Right atrium auricular region (tissue), 2 donors: Measurements from ENCODE around the gene TRIP12. TPM values are rescaled to one million over a fixed set of nuclear protein-coding genes. Genes with fewer than 3 reads are reported as not detected.

Experiments used
- DNase-seq: peaks from one replicate; pipeline ENCODE4 v3.0.0-alpha.2; 2019; ENCODE audit warnings: low spot score
- H3K27ac ChIP-seq, 2 donors: fragments of 200-600 bp; sonication (generic); 1 replicate in 1 of 2; 2 replicates in 1 of 2; pipeline ENCODE4 v1.5.1; 2016 to 2019
- H3K27me3 ChIP-seq, 2 donors: fragments of 200-600 bp; sonication (generic); one replicate each; pipeline versions ENCODE4 v1.5.1 to v1.6.0; 2017 to 2019
- H3K36me3 ChIP-seq: fragments of 200-600 bp; sonication (generic); one replicate; pipeline ENCODE4 v1.5.1; 2016
- H3K4me1 ChIP-seq, 2 donors: fragments of 200-600 bp; sonication (generic); one replicate each; pipeline versions ENCODE4 v1.5.1 to v1.6.0; 2017 to 2019
- H3K4me3 ChIP-seq, 2 donors: fragments of 200-600 bp; sonication (generic); 1 replicate in 1 of 2; 2 replicates in 1 of 2; pipeline ENCODE4 v1.5.1; 2017 to 2019; ENCODE audit warnings: mild to moderate bottlenecking in 1 of 2, moderate library complexity in 1 of 2
- H3K9me3 ChIP-seq, 2 donors: fragments of 200-600 bp; sonication (generic); one replicate each; pipeline ENCODE4 v1.5.1; 2019
- CTCF ChIP-seq, 2 donors: fragments of 200-600 bp; sonication (generic); IDR thresholded peaks; one replicate each; pipeline ENCODE4 v1.5.1; 2019; ENCODE audit warnings: antibody characterized with exemption in 2 of 2
- total RNA-seq, 2 donors: library from RNA; depleted of rRNA; stranded (reverse); fragments of >200 nt; gene quantifications; one replicate each; pipeline ENCODE4 v1.1.0, GENCODE V29; 2016

The TRIP12 gene
- total RNA-seq, 2 donors from 2014 or later, result 94.8 to 107 TPM

DNA sequence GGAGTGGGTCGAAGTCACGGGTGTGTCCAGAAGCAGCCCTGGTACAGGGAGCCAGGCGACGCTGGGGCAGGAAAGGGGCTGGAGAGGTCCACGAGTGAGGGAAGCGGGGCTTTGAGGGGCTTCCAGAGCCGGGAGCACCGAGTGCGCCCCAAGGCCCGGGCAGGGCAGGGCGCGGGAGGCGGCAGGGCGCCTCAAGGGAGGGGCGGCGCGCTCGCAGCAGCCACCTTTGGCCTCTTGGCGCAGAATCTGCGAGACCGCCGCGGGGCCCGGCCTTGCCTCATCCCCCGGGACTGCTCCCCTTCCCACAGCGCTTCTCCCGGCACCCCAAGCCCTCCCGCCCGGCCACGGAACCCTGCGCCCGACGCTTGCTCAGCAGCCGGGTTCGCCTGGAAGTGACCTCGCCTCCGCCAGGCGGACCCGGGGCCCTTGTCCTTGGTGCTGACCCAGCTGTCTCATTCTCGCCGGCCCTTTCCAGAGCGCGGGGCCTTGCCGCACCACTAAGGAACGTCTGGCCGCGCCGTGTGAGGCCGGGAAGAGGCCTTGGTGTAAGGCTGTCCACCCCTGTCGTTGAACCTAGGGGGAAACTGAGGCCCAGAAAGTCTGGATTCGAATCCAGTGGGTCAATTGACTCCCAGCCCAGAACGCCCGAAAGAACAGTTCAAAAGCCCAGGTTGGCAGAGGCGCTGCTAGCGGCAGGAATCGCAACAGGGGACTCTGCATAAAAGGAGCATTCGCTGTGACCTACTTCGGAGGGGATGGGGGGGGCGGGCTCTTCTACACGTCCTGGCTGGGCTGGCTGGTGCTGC is 206.9 kb downstream of the TRIP12 start:
- H3K4me3 ChIP-seq, result peak overlapping the region; percentile 47 to 53
- peaks cover 0 to 23% of the 10 kb centered on the region in 2 donors for H3K4me1 ChIP-seq
- peak overlapping the region; percentile 53 to 67 for H3K27ac ChIP-seq
- H3K9me3 ChIP-seq, result no peaks in the 10 kb centered on the region
- TF ChIP-seq CTCF (IDR thresholded peaks at IDR 0.05), result no peak
- no peaks in the 10 kb centered on the region for H3K36me3 ChIP-seq
- no peak for DNase-seq
- peaks cover 0 to 11% of the 10 kb centered on the region in 2 donors for H3K27me3 ChIP-seq

DNA sequence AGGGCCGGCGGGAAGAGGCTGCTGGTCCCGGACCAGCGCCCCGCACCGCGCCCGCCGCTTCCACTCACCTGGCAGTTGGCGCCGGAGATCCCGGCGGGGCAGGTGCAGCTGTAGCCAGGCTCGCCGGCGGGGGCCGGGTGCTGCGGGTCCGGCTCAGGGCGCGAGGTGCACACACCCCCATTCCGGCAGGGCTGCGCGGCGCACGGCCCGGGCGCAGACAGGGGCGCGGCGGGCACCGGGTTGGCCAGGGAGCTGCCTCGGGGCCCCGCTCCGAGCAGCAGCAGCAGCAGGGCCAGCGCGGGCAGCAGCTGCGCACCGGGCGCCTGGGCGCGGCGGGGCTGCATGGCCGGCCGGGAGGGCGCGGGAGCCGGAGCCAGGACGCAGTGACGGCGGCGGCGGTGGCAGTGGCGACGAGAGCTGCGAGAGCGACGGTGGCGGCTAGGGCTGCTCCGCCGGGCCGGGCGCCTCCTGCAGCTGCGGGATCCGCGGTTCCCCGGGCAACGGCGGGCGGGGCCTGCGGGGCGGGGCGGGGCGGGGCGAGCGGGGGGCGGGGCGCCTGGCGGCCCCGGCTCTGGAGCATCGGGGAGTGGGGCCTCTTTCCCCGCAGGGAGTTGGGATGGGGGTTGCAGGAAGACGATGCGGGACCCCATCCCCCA is 207.6 kb downstream of the TRIP12 start, which contains the start of gene DNER:
Gene DNER (minus strand): TSS at position 476 of the 656 bp plus-strand sequence. CDS start 132 bp downstream, at position 344.
- no peak for DNase-seq
- H3K4me1 ChIP-seq, result peaks cover 0 to 23% of the 10 kb centered on the region in 2 donors
- no peak for TF ChIP-seq CTCF (IDR thresholded peaks at IDR 0.05)
- no peaks in the 10 kb centered on the region for H3K9me3 ChIP-seq
- peak within 1 kb of the TSS; percentile 47 to 53 for H3K4me3 ChIP-seq
- peak within 1 kb of the TSS; percentile 53 to 70 for H3K27ac ChIP-seq
- H3K36me3 ChIP-seq, result no peaks in the 10 kb centered on the region
- peaks cover 0 to 11% of the 10 kb centered on the region in 2 donors for H3K27me3 ChIP-seq

Other genes starting within 250 kb of the TRIP12 start
- 10 to 100 TPM; 17.6 to 28.4 TPM for gene DNER, start 207.5 kb downstream of the TRIP12 start, total RNA-seq
- gene FBXO36, start 494 bp upstream of the TRIP12 start, total RNA-seq, result 1 to 10 TPM in 1 of 2 donors, under 1 TPM in 1; 0.98 to 1.3 TPM
- 1 to 10 TPM; 2.3 to 3.4 TPM for gene SLC16A14, start 146.9 kb upstream of the TRIP12 start, total RNA-seq